BJ (cell line): ENCODE data around the gene NLRP11. TPM values are rescaled to one million over a fixed set of nuclear protein-coding genes. Genes with fewer than 3 reads are reported as not detected.
"Not testable (repeated sequence)": the region's sequence is repeated elsewhere in the genome, so short reads cannot be mapped to it uniquely, and the experiment has no call there.

Source experiments
- CTCF ChIA-PET: fragments of 350-600 bp; formaldehyde crosslinking; extraction: SDS; loops from one replicate; lab custom pipeline; 2021; ENCODE audit warnings: antibody characterized with exemption, inconsistent platforms; lab: Yijun Ruan, JAX
- POLR2A ChIA-PET: fragments of 300-600 bp; sonication (Branson Sonifier 250); formaldehyde crosslinking; extraction: SDS; loops from one replicate; lab custom pipeline; 2021; ENCODE audit warnings: antibody characterized with exemption; lab: Charles Lee
- DNase-seq: peaks from one replicate; pipeline ENCODE4 v3.0.0-alpha.2; 2011; ENCODE audit warnings: low read depth
- H3K27me3 ChIP-seq: 2 replicates; pipeline ENCODE4 v1.6.0; 2011; ENCODE audit warnings: low read length; ENCODE audit not compliant: control insufficient read depth, insufficient read depth
- H3K36me3 ChIP-seq: 2 replicates; pipeline ENCODE4 v1.5.1; 2011; ENCODE audit warnings: low read length; ENCODE audit not compliant: control insufficient read depth, insufficient read depth
- H3K4me3 ChIP-seq: 2 replicates; pipeline ENCODE4 v1.5.1; 2011; ENCODE audit warnings: low read depth, mild to moderate bottlenecking, control low read depth, low read length
- CTCF ChIP-seq: IDR thresholded peaks from 2 replicates; pipeline ENCODE4 v1.5.1; 2011; ENCODE audit warnings: low read depth, mild to moderate bottlenecking, control low read depth, inconsistent platforms, low read length, moderate library complexity; ENCODE audit not compliant: insufficient read depth
- polyA plus RNA-seq: library from polyadenylated mRNA; depleted of rRNA; stranded (reverse); fragments of >200 nt; gene quantifications from 2 replicates; pipeline ENCODE4 v1.2.3, GENCODE V29; 2011

NLRP11 gene
- polyA plus RNA-seq, 1 experiment, result not detected

GRCh38 chr19:55777528-55777927 is 54.3 kb downstream of the NLRP11 start:
- no peak for TF ChIP-seq CTCF
- ChIA-PET POLR2A (no interaction called here), CTCF (no interaction called here)
- Histone ChIP-seq H3K27me3 (no peaks in the 10 kb centered on the region), H3K36me3 (no peaks in the 10 kb centered on the region), H3K4me3 (no peak overlapping the region)
- DNase-seq, result no peak

- DNase-seq, H3K36me3 ChIP-seq, H3K27me3 ChIP-seq, POLR2A ChIA-PET, H3K4me3 ChIP-seq, CTCF ChIA-PET: not testable (repeated sequence)
These were observed 62.2 kb downstream of the NLRP11 start for GRCh38 chr19:55769632-55770031.

GRCh38 chr19:55768818-55769217 is 63.0 kb downstream of the NLRP11 start, which contains the start of gene RFPL4AL1:
Gene RFPL4AL1, plus strand, starts transcription at chr19:55769118. Its CDS starts 2,687 bp downstream, at chr19:55771805.
- DNase-seq, POLR2A ChIA-PET, H3K27me3 ChIP-seq, H3K4me3 ChIP-seq, H3K36me3 ChIP-seq, CTCF ChIA-PET: not testable (repeated sequence)

GRCh38 chr19:55766466-55766865 is 65.3 kb downstream of the NLRP11 start:
- no peak for DNase-seq
- TF ChIP-seq CTCF, result no peak
- H3K4me3 ChIP-seq, result no peak overlapping the region
- POLR2A ChIA-PET, result no interaction called here
- CTCF ChIA-PET, result no interaction called here
- no peaks in the 10 kb centered on the region for H3K36me3 ChIP-seq
- no peaks in the 10 kb centered on the region for H3K27me3 ChIP-seq

- H3K4me3 ChIP-seq, CTCF ChIA-PET, DNase-seq, H3K27me3 ChIP-seq, H3K36me3 ChIP-seq, POLR2A ChIA-PET: not testable (repeated sequence)
These were observed 73.0 kb downstream of the NLRP11 start, which contains the start of gene RFPL4A for GRCh38 chr19:55758797-55759196. Gene RFPL4A, plus strand, starts transcription at chr19:55759097. Its CDS starts 2,704 bp downstream, at chr19:55761801.

GRCh38 chr19:55756808-55757207 is 75.0 kb downstream of the NLRP11 start:
- POLR2A ChIA-PET, H3K27me3 ChIP-seq, CTCF ChIA-PET, H3K36me3 ChIP-seq, DNase-seq, H3K4me3 ChIP-seq: not testable (repeated sequence)

GRCh38 chr19:55753401-55753800 is 78.4 kb downstream of the NLRP11 start:
- CTCF ChIA-PET, result no interaction called here
- TF ChIP-seq CTCF, result no peak
- DNase-seq, result no peak
- POLR2A ChIA-PET, result no interaction called here
- no peak overlapping the region for H3K4me3 ChIP-seq
- H3K36me3 ChIP-seq, result no peaks in the 10 kb centered on the region
- H3K27me3 ChIP-seq, result no peaks in the 10 kb centered on the region
